HG03060 (cell line): ENCODE measurements around the gene AMOTL1.

Experiments used
- ATAC-seq: cut with Tn5 transposase; IDR thresholded peaks from one replicate; pipeline ENCODE4 v1.9.1; 2021; ENCODE audit warnings: low read depth, moderate number of reproducible peaks; ENCODE audit not compliant: unreplicated experiment

AMOTL1 gene

DNA sequence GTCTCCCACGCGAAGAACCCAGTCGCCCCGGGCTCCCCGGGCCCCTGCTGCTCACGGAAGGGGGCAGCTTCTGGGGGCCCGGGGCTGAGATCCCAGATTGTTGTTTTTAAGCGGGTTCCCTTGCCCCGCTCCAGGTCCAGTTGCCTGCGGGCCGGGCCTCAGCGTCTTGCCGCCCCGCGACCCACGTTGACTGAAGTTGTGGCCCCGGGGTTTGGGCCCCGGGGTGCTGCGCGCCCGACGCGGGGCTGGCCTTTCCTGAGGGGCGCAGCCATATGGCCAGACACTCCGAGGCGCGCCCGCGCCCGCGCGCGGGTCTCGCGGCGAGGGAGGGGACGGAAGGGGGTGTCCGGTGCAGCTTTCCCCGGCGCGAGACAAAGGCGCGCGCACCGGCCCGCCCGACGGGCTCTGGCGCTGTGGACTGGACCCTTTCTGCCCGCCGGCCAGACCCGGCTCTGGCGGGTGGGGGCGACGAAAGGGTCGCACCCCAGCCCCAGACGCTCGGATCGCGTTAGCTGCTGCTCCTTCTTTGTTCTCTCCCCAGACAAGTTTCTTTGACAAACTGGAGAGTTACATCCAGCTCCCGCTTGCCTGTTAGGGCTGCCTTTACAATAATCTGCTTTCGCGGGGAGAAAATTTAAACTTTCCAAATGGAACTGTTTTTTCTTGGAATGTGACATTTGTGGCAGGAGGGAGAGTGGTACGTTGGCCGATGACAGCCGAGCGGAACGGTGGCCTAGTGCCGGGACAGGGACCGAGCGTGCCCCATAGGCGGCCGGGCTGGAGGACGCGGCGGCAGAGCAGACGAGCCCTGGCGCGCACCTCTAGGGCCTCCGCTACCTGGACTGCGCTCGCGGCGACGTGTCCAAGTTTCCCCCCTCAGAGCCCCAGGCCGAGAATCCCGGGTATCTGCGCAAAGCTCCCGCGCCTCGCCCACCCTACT, 716 bp downstream of the AMOTL1 start:
- ATAC-seq: no peak

- no peak for ATAC-seq
Observed at GRCh38 chr11:94769880-94770279, 1.7 kb downstream of the AMOTL1 start.

- no peak for ATAC-seq
Observed at GRCh38 chr11:94770563-94771120, 2.5 kb downstream of the AMOTL1 start.

DNA sequence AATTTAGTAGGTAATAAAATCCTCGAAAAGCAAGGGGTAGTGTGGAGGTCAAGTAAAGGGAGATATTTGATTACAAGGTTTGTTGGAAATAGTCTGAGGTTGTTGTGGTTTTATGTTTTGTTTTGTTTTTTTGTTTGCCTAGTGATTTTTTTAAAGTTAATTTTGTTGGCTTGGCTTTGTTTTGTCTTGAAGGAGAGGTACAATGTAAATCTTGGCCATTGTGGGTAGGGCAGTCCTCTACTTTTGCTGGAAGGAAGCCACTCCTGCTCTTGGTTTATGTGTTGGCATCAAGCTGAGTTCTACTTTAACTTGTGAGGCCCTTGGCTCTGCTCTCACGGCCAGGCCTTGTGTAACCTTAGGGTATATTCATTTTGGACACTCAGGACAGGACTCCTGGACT, 3.2 kb downstream of the AMOTL1 start:
- no peak for ATAC-seq

GRCh38 chr11:94771951-94772350, 3.8 kb downstream of the AMOTL1 start:
- ATAC-seq: no peak

DNA sequence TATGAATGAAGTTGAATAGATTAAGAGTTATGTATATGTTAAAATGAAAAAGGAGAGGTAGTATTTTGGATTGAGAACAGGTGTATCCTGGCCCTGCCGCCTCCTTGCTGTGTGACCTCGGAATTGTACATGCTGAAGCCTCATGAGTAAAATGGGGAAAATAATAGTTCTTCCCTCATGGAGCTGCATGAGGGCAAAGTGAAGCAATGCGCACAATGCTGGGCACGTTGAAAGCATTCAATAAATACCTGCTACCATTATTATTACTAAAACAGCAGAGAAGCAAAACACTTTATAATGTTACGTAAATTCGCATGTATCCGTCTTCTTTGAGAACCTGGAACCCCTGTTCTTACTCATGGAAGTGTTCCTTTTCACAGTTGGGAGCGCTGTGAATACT, 5.7 kb downstream of the AMOTL1 start:
- no peak for ATAC-seq

GRCh38 chr11:94774345-94774744, 6.2 kb downstream of the AMOTL1 start:
- no peak for ATAC-seq

DNA sequence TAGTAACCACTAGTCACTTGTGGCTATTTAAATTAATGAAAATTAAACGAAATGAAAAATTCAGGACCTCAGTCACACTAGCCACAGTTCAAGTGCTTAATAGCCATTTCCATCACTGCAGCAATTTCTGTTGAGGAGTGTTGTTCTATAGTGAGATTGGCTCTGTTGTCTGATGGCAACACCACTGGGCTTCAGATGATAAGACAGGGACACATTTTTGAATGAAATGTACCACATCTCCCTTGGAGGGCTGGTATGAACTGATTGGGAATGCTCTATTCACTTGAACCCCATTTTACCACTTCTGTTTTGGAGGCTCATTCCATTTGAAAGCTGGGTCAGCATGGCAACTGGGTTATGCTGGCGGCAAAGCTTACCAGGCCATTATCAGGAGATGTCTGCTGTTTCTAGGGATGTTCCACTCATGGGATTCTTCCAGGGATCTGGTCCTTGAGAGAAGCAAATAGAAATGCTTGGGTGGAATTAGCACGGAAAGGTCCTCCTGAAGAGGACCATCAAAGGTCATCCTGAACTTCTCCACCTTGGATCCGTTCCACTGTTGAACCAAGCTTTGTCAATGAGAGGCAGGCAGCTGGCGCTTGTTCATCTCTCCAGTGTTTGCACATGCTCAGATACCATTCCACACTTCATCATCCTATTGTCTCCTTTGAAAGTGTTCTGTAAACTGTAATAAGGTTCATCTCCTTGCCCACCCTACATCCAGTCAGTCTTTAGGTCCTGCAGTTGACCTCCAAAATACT, 7.6 kb downstream of the AMOTL1 start:
- no peak for ATAC-seq

DNA sequence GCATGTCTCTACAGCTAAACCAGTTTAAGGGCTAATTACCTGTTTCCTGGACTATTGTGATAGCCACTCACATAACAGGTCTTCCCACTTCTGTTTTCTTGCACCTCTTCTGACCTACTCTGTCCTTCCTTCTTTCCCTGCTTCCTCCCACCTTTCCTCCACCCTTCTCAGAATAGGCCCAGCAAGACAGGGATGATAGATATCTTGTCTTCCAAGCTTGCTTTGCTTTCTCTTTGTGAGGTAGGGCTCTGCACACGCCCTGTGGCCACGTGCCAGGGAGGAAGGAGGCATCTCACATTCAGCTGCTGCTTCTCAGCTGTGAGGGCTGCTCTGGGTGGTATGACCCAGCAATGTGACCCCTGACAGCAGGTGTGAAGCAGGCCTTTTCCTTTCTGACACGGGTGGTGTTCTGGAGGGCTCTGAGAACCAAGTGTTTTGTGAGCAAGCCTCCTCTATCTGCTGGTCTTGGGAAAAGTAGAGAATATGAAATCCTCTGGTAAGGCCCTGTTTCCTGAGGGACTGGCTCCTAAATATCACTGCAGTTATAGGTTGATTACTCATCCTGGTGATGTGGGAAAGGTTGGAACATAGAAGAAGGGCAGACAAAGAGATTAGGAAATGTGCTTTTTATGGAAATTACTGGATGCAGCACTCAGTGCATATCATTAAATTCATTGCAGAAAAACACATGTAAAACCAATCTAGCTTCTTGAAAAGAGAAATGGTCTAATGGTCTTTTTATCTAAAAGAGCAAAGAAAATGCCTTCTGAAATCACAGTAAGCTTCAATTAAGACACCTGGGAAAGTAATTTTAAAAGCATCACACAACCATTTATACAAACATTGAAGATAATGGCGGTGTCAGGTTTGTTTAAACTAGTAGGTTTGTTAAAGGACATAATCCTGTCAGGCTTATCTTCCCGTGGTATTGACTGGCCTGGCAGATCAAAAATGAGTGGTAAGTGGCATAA, 8.5 kb downstream of the AMOTL1 start:
- no peak for ATAC-seq

DNA sequence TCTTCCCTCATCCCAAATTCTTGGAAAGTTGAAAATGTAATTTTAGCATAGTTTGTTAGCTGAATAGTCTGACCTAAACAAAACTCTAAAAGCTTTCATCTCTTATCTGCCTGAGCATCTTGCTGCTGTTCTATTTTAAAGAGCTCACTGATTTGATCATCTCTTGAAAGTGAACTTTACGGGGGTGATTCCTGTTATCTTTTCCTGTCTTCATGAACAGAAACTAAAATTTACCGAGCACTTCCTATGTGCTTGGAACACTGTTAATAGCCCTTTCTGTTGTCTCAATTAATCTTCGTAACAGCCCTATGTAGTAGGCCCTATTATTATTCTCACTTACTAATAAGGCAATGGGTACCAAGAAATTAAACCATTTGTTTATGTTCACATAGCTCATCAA, 12.3 kb downstream of the AMOTL1 start:
- ATAC-seq: no peak

GRCh38 chr11:94781837-94782236, 13.7 kb downstream of the AMOTL1 start:
- no peak for ATAC-seq

DNA sequence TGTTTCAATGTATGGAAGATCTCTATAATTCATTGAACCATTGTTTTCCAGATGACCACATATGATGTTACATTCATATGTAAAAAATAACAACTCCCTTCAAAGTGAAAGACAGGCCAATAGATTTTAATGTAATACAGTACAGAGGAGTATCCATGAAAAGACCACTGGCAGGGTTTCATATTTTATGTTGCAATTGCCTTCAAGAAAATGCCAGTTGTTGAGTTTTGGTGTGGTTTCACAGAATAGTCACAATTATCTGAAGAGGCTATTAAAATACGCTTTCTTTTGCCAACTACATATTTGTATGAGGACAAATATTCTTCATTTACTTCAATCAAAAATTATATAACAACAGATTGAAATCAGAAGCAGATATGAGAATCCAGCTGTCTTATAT, 14.3 kb downstream of the AMOTL1 start:
- no peak for ATAC-seq

DNA sequence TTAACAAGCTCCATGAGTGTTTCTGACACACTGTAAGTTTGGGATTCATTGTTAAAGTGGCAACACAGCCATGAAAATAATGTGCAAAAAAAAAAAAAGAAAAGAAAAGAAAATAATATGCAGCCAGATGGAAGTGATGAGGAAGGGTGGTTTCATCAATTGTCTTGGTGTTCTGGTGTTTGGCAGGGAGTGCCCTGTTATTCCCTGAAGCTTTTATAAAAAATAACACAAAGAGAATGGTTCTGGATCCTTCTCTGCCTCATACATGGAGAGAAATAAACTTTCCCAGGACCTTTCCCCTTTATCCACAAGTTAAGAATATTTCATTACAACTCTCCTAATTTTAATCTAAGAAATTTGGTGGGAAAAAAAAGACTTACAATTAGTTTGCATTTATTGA, 16.7 kb downstream of the AMOTL1 start:
- no peak for ATAC-seq

GRCh38 chr11:94785509-94785908, 17.4 kb downstream of the AMOTL1 start:
- no peak for ATAC-seq

DNA sequence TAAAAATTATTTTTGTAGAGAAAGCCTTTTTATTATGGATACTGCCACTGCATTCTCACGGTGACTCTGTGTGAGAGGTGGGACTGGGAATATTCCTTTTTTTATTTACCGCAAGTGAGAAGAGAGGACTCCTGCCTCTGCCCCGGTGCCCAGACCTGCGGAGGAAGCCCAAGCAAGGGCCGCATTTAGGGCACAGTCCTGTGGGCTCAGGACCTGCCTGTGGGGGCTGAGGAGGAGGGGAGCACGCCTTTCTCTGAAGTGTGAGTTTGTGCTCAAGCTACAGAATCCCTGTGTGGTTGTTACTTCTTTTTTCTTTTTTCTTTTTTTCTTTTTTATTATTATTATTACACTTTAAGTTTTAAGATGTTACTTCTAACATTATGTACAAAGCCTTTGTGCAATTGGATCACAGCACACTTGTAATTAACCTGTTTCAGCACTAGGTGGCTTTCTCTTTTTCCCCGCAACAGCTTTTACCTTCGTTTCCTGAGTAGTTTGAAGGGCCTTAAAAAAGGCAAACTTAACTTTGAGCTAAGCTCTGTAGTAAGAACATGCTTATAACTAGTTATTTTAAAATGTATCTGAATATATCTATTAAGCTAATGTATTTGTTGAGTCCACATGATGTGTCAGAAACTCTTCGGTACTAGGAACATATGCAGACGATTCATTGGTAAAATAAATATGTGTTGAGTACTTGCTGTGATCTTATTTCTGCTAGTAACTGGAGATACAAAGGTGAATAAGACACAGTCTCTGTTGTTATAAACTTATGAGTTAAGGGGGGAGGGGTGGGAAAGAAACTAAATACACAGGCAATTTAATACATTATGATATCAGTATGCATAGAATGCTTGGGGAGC, 18.3 kb downstream of the AMOTL1 start:
- no peak for ATAC-seq

GRCh38 chr11:94787801-94788200, 19.6 kb downstream of the AMOTL1 start:
- no peak for ATAC-seq

- no peak for ATAC-seq
Observed at GRCh38 chr11:94788396-94788795, 20.2 kb downstream of the AMOTL1 start.

- ATAC-seq: no peak
Observed at GRCh38 chr11:94790197-94790596, 22.0 kb downstream of the AMOTL1 start.

- no peak for ATAC-seq
Observed at GRCh38 chr11:94790661-94791180, 22.6 kb downstream of the AMOTL1 start.
